ENCODE data around the gene ZC3H12D.

Gene ZC3H12D

GRCh38 chr6:149484733-149485700 lies at the start of gene ZC3H12D:
Gene ZC3H12D (minus strand): TSS chr6:149485014. CDS start chr6:149474543, 10,471 bp downstream.
- H3K4me3 ChIP-seq (ENCODE audit: low read length) = no peak within 1 kb of the TSS
- TF ChIP-seq, protein P1, sequence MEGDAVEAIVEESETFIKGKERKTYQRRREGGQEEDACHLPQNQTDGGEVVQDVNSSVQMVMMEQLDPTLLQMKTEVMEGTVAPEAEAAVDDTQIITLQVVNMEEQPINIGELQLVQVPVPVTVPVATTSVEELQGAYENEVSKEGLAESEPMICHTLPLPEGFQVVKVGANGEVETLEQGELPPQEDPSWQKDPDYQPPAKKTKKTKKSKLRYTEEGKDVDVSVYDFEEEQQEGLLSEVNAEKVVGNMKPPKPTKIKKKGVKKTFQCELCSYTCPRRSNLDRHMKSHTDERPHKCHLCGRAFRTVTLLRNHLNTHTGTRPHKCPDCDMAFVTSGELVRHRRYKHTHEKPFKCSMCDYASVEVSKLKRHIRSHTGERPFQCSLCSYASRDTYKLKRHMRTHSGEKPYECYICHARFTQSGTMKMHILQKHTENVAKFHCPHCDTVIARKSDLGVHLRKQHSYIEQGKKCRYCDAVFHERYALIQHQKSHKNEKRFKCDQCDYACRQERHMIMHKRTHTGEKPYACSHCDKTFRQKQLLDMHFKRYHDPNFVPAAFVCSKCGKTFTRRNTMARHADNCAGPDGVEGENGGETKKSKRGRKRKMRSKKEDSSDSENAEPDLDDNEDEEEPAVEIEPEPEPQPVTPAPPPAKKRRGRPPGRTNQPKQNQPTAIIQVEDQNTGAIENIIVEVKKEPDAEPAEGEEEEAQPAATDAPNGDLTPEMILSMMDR (conservative IDR thresholded peaks at IDR 0.05; ENCODE audit: low read depth, low read length) = no peak
- DNase-seq (ENCODE audit: low read depth) = no peak

DNA sequence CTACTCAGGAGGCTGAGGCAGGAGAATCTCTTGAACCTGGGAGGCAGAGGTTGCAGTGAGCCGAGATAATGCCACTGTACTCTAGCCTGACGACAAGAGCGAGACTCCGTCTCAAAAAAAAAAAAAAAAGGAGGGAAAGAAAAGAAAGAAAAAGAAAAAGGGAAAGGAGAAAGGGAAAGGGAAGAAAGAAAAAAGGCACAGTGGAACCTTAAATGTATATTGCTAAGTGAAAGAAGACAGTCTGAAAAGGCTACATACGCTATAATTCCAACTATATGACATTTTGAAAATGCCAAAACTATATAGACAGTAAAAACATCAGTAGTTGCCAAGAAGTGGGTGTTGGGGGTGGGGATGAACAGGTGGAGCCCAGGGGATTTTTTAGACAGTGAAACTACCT lies 44.8 kb upstream of the ZC3H12D start:
- TF ChIP-seq, protein P1 (conservative IDR thresholded peaks at IDR 0.05; ENCODE audit: low read depth, low read length) = no peak
- H3K4me3 ChIP-seq (ENCODE audit: low read length) = no peak overlapping the region
- no peak for DNase-seq (ENCODE audit: low read depth)

DNA sequence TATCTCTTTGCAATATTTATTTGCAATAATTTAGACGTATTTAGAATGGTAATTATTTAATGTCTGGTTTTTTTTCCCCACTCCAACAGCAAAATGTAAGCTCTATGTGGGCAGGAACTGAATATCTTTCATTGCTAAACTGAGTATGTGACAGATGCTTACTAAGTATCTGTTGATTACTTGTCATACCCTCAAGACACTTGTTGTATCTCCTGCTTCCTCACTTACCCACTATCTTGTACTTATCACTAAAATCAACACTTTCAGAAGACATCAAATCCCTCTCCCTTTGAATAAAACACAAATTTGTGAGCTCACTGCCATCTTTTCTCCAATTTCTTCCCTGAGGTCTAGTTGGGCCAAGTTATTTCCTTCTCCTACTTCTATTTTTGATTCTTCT lies 30.7 kb upstream of the ZC3H12D start:
- no peak overlapping the region for H3K4me3 ChIP-seq (ENCODE audit: low read length)
- DNase-seq (ENCODE audit: low read depth) = no peak
- TF ChIP-seq, protein P1 (conservative IDR thresholded peaks at IDR 0.05; ENCODE audit: low read depth, low read length) = no peak

DNA sequence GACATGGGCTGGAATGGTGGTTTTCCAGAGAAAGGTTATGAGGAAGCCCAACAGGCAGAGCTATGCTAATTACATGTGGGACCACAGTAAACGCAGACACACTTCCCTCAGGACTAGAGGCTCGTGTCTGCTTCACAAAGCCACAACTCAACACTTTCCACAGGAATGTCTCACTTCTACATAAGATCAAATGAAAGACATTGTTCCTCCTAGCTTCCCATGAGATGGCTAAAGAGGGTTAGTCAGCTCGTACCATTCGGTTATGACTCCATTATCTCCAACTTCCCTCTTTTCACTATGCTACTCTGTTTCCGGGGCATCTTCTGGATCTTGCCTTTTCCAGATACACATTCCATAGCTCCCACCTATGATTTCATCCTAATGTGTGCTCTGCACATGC lies 29.1 kb upstream of the ZC3H12D start:
- H3K4me3 ChIP-seq (ENCODE audit: low read length) = no peak overlapping the region
- no peak for DNase-seq (ENCODE audit: low read depth)
- TF ChIP-seq, protein P1 (conservative IDR thresholded peaks at IDR 0.05; ENCODE audit: low read depth, low read length) = no peak

DNA sequence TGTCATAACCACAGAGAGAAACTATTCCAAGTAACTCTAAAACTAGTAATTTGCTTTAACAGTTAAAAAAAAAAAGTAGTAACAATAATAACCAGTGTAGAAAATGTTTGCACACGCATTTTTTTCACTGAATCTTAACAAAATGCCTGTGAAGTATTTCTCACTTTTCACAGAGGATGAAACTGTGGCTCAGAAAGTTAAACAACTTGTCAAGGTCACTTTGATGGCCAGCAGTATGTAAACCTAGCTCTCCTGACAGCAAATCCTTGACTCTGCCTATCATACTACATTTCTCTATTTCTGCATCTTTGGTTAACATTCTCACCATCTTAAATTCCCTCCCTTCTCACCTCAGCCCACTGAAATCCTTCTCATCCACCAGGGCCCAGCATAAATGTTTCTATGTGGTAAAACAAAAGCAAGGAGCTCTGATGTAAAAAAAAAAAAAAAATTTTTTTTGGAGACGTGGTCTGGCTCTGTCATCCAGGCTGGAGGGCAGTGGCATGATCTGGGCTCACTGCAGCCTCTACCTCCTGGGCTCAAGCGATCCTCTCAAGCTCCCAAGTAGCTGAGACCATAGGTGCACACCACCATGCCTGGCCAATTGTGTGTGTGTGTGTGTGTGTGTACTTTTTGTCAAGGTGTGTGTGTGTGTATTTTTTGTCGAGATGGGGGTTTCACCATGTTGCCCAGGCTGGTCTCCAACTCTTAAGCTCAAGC lies 26.1 kb upstream of the ZC3H12D start:
- no peak for DNase-seq (ENCODE audit: low read depth)
- TF ChIP-seq, protein P1 (conservative IDR thresholded peaks at IDR 0.05; ENCODE audit: low read depth, low read length) = no peak
- no peak overlapping the region for H3K4me3 ChIP-seq (ENCODE audit: low read length)

DNA sequence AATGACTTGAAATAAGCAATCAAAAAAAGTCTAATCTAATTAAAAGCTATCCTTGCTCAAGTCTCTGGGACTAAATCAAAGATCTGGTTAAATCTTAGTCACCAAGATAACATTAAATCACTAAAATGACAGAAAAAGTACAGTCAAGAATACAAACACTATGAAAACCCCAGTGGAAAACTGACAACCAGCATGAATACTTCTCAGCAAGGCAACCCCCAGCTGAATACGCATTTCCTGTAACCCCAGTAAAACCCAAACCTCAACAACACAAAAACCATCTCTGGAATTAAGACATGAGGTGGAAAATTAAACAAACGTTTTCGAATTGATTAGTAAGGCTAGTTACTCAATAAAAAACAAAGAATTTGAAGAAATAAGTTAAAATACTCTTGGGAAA lies 23.7 kb upstream of the ZC3H12D start:
- TF ChIP-seq, protein P1 (conservative IDR thresholded peaks at IDR 0.05; ENCODE audit: low read depth, low read length) = no peak
- DNase-seq (ENCODE audit: low read depth) = no peak
- H3K4me3 ChIP-seq (ENCODE audit: low read length) = no peak overlapping the region

Measured in retinal pigment epithelial cell (primary cell).